Stimulated activated CD4-positive, alpha-beta T cell treated with anti-CD3 and anti-CD28 coated beads, TNF-alpha, amount 100 ng/mL, for 48 hours (primary cell): ENCODE data around the gene MYOCD.

Experiments used
- DNase-seq, 3 donors: peaks; one replicate each; pipeline ENCODE4 v3.0.0-alpha.2; 2020; ENCODE audit warnings: low read depth in 3 of 3

The MYOCD gene

DNA sequence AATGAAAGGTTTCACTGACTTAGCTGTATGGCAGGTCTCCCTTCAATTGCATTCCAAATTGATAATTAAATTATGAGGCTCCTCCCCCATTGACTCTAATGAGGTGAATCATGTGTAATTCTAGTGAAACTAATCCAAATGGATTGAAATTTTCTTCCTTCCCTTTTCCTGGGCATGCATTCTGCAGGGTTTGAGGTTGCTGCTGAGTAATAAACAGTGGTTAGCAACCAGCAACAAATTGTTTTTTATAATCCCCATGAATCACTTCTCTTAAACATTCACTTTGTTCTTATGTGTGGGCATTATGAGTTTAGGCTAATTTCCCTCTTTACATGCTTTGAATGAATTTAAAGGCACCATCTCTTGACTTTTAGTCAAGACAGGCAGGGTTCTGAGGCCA lies 43.4 kb downstream of the MYOCD start:
- DNase-seq = no peak

DNA sequence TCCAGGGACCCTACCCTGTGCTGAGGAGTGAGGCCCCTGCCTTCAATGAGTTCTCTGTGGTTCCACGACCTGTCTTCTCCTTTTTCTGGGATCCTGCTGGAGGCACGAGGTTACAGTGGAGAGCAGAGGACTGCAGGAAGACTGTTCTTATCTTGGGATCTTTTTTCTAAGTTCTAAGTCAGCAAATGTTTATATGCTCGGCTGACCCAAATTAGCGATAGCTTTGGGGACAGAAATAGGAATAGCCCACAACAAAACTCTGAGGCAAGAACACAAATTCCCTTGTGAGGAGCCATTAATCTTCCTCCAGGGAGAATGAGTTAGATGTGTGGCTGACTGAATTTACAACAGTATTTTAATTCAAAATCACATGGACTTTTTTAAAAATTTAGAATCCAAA lies 46.7 kb downstream of the MYOCD start:
- DNase-seq = no peak

DNA sequence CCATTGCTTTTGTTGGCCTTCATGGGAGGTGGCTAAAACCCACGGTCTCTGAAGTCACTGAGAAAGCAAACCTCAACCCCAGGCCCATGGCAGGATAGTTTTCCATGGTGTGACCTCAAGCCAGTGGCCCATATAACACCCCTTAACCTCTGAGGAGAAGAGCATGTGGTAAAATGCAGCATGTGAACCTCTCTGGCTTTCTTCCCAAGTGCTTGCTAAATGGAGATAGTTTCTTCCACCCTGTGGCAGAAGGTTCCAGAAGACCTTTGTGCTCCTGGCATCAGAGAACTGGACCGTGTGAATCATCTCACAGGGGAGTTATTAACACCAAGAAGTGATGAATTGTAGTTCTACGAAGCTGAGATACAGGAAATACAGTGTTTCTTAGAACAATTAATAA lies 47.3 kb downstream of the MYOCD start:
- no peak for DNase-seq

DNA sequence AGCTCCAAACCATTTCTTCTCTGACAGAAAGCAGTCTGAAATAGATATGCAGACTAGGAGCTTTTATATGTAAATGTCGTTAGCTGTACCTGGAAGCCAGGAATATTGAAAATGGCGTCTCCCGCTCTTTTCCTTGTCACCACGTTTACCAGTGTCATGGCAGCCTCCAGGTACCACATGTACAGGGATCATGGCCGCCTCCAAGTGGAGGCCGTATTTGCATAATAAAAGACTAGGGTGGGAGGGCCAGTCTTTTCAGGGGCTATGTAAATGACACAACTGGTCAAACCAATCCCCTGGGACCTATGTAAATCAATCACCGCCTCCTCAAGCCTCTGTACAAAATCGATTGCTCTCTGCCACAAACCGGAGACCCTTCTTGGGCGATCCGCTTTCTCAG lies 54.3 kb downstream of the MYOCD start:
- DNase-seq = no peak

DNA sequence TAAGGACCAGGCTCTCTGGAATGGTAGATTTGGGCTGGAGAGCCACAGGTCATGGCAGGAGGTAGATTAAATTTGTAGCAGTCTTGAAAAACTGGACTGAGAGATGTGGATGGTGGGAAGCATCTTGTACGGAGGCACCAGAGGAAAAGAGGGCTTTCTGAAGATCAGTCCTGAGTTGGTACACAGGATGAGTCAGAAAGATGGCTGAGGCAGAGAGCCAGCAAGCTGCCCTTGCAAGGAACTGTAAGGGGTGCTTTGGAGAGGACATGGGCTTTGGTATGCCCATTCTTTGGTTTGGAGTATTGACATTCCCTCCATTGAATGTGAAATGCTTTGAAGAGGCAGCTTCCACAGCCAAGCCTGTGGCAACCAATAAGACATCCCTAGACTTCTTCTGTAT lies 55.9 kb downstream of the MYOCD start:
- no peak for DNase-seq

DNA sequence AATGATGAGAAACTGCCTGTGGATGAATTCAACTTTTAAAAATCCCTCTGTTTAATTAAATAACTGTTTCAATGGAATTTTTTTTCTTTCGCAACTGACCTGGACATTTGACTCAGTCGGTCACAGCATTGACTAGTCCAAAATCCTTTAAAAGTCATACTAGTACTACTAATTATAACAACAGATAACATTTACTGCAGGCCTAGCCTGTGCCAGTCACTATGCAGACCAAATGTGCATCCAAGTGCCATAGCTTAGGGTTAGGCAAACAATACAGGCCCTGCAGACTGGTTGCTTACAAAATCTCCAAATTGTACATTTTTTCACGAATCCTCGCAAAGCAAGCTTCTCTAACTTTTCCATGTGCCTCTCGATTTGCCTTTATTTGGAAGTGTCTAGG lies 56.6 kb downstream of the MYOCD start:
- DNase-seq = no peak

DNA sequence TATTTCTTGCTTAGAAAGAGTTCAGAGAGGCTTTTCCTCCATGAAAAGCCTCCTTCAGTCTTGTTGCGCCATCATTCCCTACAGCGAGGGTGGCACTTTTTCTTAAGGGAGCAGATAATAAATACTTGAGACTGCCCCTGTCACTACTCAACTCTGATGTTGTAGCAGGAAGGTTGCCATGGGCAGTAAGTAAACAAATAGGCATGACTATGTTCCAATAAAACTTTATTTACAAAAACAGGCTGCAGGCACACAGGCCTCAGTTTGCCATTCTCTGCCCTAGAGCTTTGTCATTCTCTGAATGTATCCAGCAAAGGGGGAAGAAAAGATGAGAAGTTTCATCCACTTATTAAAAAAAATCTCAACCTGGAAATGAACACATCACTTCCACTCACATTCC lies 60.4 kb downstream of the MYOCD start:
- DNase-seq = no peak

DNA sequence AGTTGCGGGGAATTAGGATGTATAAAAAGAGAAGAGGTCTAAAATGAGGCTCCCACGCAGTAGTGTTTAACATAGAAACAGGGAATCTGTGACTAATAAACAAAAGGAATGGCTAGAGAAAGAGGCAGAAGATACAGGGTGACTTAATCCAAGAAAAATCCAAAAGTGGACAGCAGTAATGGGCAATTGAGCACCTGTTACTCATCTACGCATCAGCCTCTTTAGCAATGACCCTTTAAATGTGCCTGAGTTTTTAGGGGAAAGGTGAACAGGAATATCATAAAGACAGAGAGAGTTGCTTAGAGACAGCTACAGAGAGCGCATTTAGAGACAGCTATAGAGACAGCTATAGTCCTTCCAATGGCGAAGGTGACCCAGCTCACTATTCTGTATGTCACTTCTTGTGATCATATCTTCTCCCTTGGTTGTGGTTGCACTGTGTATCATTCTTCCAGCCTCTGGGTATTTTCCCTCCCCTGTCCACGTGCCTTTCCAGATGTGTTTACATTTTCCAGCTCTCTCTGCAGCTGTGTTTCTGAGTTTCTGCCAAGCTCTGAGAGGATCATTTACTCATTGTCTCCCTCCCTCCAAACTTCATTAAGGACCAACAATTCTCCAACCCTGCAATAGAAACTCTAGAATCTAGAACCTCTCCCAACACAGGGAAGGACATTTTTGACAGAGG lies 61.5 kb downstream of the MYOCD start:
- DNase-seq = no peak

DNA sequence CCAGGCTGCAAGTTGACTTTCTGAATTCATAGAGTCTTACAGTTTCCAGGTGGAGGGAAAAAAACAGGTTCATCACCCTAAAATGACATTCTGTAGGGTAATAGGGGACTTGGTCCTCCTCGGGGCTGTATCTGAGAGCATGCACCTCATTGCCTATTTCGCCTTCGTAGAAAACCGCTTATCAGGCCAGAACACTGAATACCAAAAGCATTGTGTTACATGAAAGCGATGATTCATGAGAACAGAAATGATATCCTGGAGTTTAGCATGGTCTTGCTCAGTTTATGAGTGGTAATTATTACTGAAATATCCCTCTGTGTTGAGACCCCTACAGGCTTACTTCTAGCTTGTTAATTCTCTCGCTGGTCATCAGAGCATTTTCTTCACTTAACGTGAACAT lies 62.2 kb downstream of the MYOCD start:
- DNase-seq = no peak

DNA sequence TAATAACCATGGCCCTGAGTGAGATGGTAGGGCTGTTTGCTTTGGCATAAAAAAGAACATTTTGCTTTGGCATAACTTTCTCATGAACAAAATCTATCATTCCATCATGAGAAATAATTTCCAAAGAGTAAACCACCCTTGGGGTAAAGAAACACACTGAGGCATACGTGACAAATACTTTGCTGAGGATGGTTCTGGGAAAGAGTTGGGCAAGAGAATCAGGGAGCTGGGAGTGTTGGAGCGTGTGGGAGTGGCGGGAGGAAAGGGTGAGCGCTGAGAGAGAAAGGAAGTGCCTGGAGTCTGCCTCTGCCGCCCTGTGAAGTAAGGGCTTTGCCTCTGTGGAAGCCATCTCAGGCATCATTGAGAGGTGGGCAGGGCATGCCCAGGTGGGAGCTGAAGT lies 63.4 kb downstream of the MYOCD start:
- DNase-seq = no peak

DNA sequence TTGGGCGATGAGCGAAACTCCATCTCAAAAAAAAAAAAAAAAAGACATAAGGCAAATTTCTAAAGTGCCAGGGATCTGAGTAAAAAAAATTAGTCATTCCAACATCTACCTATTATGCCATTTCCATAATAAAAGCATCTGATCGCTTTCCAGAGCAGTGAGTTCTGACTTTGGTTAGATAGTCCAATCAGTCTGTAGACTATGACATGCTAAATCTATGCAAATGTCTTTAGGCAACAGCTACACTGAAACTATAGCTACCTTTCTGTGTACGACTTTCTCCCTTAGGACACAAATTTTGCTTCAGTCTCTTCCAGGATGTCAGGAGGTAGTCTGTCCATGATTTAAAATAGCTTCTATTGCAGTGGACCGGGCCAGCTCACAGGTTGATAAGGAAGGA lies 64.7 kb downstream of the MYOCD start:
- DNase-seq = no peak

DNA sequence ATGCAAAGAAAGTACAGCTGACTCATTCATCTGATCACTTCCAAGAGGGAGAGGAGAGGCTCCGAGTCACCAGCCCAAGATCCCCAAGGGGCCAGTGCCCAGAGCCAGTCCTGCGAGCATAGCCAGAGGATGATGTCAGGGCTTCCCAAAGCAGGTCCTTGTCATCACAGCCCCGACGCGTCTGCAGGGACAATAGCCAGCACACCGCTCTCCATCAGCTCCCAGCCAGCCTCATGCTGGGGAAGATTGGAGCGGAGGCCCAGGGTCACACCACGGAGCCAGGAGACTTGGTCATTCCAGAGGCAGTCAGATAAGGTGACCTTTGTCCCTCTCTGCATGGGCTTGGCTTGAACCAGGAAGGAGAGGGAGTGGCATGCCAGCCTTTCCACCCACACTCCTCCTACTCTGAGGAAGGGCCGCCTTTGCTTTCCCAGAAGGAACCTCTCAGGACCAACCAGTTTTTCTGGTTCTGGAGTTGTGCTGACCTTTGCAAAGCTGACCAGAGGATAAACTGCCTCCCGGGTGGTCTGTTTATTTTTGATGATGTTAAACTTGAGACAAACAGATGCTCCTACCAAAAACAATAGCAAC lies 65.3 kb downstream of the MYOCD start:
- no peak for DNase-seq

DNA sequence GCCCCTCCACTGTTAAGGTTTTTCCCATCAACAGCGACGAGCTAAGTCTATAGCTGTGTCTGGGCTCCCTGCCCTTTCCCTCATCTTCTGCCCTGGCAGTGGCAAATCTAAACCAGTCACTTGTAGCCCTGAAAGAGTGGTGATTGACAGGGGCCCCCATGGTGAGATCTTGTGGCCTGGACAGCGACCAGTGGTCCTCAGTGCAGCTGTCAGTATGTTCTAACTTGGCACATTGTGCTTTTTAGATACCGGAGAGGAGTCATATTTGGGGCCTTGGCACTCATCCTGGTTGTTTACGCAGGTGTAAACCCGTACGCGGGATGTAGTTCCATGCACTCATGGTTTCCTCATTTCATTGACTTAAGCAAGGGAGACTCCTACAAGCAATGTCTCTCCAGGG lies 66.1 kb downstream of the MYOCD start:
- DNase-seq = no peak

DNA sequence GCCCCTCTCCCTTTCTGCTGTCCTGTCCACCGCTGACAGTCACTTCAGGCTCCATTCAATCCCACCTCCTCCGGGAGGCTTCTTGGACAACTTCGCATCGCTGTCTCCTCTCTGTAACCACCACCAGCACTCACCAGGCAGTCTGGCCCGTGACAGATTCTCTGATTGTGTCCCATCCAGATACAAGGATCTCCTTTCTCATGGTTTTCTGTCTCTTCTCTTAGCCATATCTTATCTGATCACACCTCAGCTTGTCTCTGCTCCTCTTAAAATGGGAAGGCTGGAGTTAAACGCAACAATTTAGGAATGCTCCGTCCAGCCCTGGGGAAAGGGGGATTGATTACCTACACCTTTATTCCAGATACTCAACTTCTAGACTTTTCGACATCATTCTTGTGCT lies 66.7 kb downstream of the MYOCD start:
- DNase-seq = no peak

DNA sequence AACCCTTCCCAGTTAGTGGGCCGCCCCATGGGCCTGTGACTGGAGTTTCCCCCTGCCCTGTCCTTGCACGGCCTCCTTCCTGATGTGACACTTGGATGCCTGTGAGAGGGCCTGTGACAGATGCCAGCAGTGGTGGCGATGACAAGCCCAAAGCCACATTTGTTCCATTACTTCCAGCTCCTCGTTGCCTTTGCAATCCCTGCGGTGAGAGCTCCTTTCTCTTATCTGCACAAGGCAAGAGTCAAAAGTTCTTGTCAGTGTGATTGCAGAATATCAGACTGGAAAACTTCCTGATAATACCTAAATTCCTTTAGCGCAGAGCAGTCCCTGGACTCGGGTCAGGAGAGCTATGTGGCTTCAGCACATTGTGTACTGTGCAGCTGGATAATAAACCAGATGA lies 69.2 kb downstream of the MYOCD start:
- no peak for DNase-seq

DNA sequence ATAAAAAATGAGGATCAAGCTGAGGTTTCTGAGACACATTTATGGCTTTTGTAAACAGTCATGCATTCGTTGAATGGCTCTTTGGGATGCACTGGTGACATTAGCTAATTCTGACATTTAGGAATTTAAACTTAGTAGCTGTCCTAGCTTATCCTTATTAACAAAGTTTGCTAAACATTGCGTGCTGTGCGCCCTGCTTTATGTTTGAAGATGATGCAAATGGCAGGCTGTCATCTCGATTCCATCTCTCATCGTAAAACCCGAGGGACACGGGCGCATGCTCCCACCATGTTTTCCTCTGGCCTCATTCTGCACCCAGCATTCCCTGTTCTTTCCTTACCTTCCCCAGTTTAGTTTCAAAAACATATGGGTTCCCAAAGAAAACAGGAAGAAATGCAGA lies 69.8 kb downstream of the MYOCD start:
- no peak for DNase-seq

DNA sequence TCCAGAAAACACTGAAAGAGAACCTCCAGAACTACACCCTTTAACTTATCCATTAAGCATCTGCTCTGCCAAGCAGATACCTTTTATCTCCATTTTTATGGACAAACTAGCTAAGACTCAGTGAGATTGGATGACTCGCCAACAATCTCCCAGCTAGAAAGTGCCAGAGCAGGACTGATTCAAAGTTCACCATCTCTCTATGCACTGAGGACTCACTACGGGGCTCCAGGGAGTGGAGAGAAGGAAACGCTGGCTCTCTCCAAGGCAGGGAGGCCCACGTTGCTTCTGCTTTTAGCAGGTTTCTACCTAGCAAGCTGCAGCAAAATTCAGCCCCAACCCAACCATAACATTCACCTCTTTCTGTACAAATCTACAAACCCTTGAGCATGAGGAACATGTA lies 70.8 kb downstream of the MYOCD start:
- DNase-seq = no peak

DNA sequence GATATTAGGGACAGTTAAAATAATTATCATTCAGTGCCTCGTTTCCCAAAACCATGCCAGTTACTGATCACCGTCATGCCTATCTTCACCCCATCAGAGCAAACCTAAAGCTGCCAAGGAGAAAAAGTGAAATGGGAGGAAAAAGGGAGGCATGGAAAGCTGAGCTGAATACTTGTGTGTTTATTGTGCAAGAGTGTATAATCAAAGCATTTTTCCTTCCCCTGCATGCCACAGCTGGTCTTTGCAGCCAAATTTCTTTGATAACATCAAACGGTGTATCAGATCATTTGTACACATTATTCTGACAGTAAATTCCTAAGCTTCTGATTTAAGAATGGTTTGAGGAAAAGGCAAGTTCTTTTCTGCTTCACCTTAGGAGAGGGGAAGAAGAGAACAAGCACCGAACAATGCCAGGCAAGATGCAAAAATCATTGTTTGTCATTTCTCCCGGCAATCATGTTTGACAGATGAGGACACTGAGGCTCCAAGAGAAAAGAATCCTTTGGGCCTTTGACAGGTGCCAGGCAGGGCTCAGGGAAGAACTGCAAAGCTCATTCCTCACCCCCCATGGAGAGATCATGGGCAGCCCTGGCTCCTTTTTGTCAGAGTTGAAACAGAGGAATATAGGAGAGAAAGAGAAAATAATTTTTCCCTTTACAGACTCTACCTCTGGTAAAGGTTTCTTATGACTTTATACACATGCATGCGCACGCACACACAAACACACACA lies 72.2 kb downstream of the MYOCD start:
- DNase-seq = no peak

DNA sequence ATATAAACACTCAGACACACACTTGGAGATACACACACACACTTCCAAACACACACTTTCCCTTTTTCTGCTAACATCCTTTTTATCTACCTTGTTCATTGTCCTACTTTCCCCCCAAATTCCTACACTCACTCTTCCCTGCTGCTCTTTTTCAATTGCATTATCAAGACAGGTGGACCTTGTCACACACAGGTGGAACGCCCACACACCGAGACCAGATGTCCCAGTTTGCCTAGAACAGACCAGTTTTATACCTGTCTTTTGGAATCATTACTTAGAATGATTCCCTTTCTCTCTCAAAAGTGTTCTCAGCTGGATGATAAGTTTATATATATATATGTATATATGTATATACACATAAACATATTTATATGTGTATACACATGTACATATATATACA lies 72.9 kb downstream of the MYOCD start:
- DNase-seq = no peak

DNA sequence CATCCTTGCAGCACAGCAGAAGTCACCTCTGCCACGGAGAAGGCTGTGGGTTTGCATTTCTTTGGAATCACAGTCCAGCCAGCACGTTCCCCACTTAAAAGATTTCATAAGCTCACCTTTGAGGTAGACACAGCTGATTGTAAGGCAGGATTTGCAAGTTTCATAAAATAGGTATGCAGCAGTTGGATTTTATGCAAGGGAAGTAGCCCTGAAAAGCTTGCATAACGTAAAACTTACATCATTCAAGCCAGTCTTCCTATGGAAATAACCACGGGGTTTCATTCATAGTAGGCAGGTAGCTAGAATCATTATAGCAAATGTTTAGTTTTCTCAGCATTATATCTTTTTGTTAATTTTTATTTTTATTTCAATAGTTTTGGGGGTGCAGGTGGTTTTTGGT lies 73.8 kb downstream of the MYOCD start:
- no peak for DNase-seq

DNA sequence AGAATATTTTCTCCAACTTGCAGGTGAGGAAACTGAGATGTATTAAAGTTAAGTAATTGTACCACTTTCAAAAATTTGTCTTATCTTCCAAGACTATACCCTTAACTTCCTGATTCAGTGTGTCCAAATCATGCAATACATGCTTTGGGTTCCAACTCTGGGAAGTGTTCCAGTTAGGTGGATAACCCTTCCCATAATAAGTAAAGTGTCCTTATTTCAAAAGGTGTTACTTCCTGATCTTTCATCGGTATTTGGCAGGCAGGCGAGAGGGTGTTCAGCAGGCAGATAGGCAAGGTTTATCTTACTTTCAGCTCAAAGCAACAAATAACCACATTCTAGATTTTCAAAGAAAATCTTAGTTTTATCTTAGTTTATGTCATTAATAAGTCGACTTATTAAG lies 77.4 kb downstream of the MYOCD start:
- no peak for DNase-seq

DNA sequence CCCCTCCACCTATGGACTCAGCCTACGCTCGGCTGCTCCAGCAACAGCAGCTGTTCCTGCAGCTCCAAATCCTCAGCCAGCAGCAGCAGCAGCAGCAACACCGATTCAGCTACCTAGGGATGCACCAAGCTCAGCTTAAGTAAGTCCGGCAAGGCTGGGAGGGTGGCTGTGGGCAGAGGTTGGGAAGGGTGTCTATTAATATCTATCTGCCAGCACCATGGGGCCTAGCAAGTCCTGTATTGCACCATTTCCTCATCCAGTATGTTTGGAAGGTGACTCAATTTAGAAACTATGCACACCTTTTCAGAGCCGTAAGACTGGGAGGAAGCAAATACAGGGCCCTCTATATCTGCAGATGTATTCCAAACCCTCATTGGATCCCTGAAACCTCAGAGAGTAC lies 78.6 kb downstream of the MYOCD start:
- no peak for DNase-seq

DNA sequence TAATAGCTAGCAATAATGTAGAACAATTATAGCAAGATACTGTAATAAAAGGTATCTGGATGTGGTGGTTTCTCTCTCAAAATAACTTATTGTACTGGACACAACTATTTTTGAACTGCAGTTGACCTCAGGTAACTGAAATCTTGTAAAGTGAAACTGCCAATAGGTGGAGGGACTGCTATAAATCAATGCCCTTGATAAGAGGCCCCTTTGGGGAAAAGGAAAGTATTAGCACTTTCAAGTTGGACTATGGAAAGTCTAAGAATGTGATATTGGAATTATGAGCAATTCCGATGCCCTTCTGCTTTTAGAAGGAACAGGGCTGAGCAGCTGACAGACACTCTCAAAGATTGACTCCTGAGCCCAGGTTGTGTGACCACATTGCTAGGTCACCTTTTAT lies 79.1 kb downstream of the MYOCD start:
- DNase-seq = no peak

DNA sequence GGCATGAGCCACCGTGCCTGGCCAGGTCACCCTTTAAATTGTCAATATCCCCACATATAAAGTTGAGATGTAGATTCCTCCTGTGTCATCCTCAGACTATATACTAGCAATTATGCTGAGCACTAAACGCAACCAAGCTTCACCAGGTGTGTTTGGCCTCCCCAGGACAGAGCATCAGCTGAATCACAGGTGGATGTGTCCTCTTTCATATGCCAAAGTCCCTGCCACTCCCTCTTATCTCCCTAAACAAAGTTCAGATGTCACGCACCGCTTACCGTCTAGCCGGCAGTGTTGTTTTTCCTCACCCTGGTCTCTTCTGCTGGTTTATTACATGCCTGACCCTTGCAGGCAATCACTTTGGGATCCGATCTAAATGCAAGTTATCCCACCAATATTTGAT lies 79.8 kb downstream of the MYOCD start:
- no peak for DNase-seq
